Esophagus muscularis mucosa (tissue), 3 donors: ENCODE data around the gene UCHL5.

ENCODE experiments used
- CTCF ChIP-seq, 3 experiments: fragments of 200-600 bp in 2 of 3; fragments of 450-650 bp in 1 of 3; sonication (generic) in 2 of 3; IDR thresholded peaks; one replicate each; pipeline ENCODE4 v1.5.1; 2017 to 2019; ENCODE audit warnings: antibody characterized with exemption in 3 of 3, mild to moderate bottlenecking in 2 of 3, moderate library complexity in 1 of 3
- POLR2A ChIP-seq: fragments of 450-650 bp; IDR thresholded peaks from one replicate; pipeline ENCODE4 v1.6.1; 2017; ENCODE audit warnings: antibody characterized with exemption, moderate library complexity, mild to moderate bottlenecking, low read depth

- TF ChIP-seq CTCF (IDR thresholded peaks at IDR 0.05), result no peak
- no peak for TF ChIP-seq POLR2A
Observed at GRCh38 chr1:193058529-193059281, 455 bp downstream of the UCHL5 start.
